ENCODE results near the gene RAB11FIP4. TPM values are rescaled to one million over a fixed set of nuclear protein-coding genes. Genes with fewer than 3 reads are reported as not detected.
A peak's percentile ranks its signal among the peaks of the same experiment; 100 is the strongest.

Gene RAB11FIP4
- total and polyA plus RNA-seq, 9 of the 15 experiments (the other 6 are each of a cell fraction or from before 2014, with no cell fraction given): 0.62 to 16.6 (median 8.9) TPM

DNA sequence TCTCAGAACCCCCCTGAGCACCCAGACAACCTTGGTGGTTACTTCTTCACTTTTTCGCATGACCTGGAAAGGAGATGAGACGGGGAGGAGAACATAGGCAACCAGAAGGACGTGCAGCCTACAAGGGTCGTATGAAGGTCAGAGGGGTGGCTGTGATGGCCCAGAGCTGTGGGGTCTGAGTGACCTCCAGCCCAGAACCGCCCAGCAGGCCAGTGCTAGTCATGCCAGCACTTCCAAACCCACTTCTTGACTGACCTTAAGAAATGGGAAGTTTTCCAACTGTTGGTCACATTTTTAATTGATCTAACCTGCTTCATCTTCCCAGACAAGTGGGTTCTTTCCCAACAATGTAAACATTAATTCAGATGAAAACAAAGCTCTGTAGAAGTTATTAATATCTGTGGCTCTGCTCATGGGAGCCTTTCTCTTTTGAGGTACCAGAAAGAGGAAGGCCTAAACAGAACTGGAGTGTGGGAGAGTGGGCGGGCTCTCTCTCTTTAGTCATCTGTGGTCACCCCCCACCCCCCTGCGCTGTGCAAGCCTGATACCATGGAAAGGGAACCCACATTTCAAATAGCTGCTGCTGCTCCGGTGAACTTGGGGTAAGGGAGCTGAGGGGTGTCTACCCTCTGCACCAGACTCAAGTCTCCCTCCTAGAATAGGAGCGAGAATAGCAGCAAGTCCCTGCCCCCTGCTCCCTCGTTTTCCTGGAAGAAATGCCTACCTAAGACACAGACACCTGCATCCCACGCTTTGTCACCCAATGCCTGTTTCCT is 101.6 kb downstream of the RAB11FIP4 start (continued):
- TF ChIP-seq CBFA2T3 (IDR thresholded peaks at IDR 0.05): peak; percentile 30; the same call in 1 of the 2 replicates
- TF ChIP-seq CREM (IDR thresholded peaks at IDR 0.05; ENCODE audit: low read depth): peak; percentile 48; the same call in 1 of the 2 replicates
- no peak for TF ChIP-seq BDP1 (IDR thresholded peaks at IDR 0.05; ENCODE audit: insufficient read depth, insufficient read length)
- TF ChIP-seq BRCA1 (IDR thresholded peaks at IDR 0.05): no peak
- TF ChIP-seq BRCA1 (CRISPR knock-in tag; IDR thresholded peaks at IDR 0.05): no peak
- TF ChIP-seq CSDE1 (IDR thresholded peaks at IDR 0.05): no peak
- TF ChIP-seq FIP1L1 (IDR thresholded peaks at IDR 0.05; ENCODE audit: low read depth, low read length, poor library complexity, severe bottlenecking): no peak
- no peak for TF ChIP-seq POLR3A (IDR thresholded peaks at IDR 0.05; ENCODE audit: borderline replicate concordance, extremely low read depth, insufficient read depth, insufficient read length)
- no peak for TF ChIP-seq TAF1 (IDR thresholded peaks at IDR 0.05; ENCODE audit: control insufficient read depth, extremely low read depth, insufficient read depth, low read length, severe bottlenecking)
- TF ChIP-seq MAZ (CRISPR knock-in tag; conservative IDR thresholded peaks at IDR 0.05 in 1 of 2, IDR thresholded peaks at IDR 0.05 in 1 of 2): peak in 1 of 2 experiments; percentile 30; a peak in 1 of 4 replicates
- no peak for TF ChIP-seq GTF2E2 (tag; IDR thresholded peaks at IDR 0.05)

DNA sequence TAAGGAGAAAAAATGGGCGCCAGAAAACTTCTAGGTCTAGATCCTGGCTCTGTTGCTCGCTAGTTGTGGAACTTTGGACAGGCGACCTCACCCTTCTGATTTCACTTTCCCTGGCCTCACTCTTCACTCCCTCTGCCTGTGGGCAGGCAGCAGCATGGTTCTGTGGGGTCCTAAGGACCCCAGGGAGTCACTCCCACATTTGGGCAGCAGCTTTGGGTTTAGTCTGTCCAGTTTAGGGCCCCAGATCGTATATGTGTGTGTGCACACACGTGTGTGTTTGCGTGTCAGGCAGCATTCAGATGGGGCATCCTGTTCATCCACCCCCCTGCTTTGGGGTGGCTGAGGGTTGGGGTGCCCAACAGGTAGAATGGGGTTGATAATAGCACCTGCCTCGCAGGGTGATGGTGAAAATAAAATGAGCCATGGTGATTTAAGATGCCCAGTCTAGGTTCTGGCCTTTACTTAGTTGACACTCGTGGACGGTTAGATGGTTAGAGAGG is 102.2 kb downstream of the RAB11FIP4 start:
- Histone ChIP-seq H3K9me1 (ENCODE audit: control insufficient read depth, insufficient read depth, low read length) (peaks cover 5% of the 10 kb centered on the region), H3K4me3 (no peak overlapping the region), H2AFZ (ENCODE audit: low read depth, low read length) (no peak overlapping the region), H3K79me2 (ENCODE audit: control insufficient read depth, insufficient read depth, low read length) (peaks cover 17% of the 10 kb centered on the region), H3K9me3 (replicated peaks; ENCODE audit: control insufficient read depth, insufficient read depth, low read depth, low read length) (no peaks in the 10 kb centered on the region), H3K27ac (ENCODE audit: extremely low read depth, low read depth, low read length) (no peak overlapping the region), H3K27me3 (ENCODE audit: control insufficient read depth in 2 of 2, insufficient read depth in 2 of 2, low read length in 2 of 2) (no peaks in the 10 kb centered on the region), H3K9ac (ENCODE audit: insufficient read depth in 1 of 2, low read depth in 2 of 2, low read length in 2 of 2) (peak overlapping the region; percentile 4 to 53; a peak in 1 of 4 replicates), H3K36me3 (ENCODE audit: control insufficient read depth, insufficient read depth, low read length) (no peaks in the 10 kb centered on the region; the same call in 2 of the 3 replicates), H3K4me2 (ENCODE audit: insufficient read depth, low read length) (peak overlapping the region; percentile 30; the same call in 1 of the 2 replicates), H4K20me1 (replicated peaks; ENCODE audit: control insufficient read depth, insufficient read depth, low read length) (0 out of 2 replicates have a peak, but pooled peaks cover 6% of the 10 kb centered on the region), H3K4me1 (replicated peaks in 1 of 2; ENCODE audit: control insufficient read depth in 2 of 2, insufficient read depth in 2 of 2, low read length in 2 of 2) (peaks cover 69 to 77% of the 10 kb centered on the region in 2 experiments)
- ATAC-seq: no peak
- TF ChIP-seq EHMT2 (IDR thresholded peaks at IDR 0.05) (no peak), ZBTB8A (IDR thresholded peaks at IDR 0.05; ENCODE audit: partially characterized antibody) (no peak), ELF2 (CRISPR knock-in tag; IDR thresholded peaks at IDR 0.05) (no peak), BDP1 (IDR thresholded peaks at IDR 0.05; ENCODE audit: insufficient read depth, insufficient read length) (no peak), SNIP1 (IDR thresholded peaks at IDR 0.05; ENCODE audit: low read depth) (no peak), NELFE (IDR thresholded peaks at IDR 0.05; ENCODE audit: insufficient read depth, insufficient read length) (no peak)
- TF ChIP-seq, protein P1, sequence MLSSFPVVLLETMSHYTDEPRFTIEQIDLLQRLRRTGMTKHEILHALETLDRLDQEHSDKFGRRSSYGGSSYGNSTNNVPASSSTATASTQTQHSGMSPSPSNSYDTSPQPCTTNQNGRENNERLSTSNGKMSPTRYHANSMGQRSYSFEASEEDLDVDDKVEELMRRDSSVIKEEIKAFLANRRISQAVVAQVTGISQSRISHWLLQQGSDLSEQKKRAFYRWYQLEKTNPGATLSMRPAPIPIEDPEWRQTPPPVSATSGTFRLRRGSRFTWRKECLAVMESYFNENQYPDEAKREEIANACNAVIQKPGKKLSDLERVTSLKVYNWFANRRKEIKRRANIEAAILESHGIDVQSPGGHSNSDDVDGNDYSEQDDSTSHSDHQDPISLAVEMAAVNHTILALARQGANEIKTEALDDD (IDR thresholded peaks at IDR 0.05): no peak
- ChIA-PET POLR2A (no interaction called here), CTCF (ENCODE audit: low intra/inter-chr PET ratio) (no interaction called here)
- DNase-seq (ENCODE audit: extremely low read depth in 1 of 4, low spot score in 3 of 4): no peak
- intact Hi-C loops (cut with micrococcal nuclease) (no loop called here), in situ Hi-C loops (cut with MboI) (no loop called here)
- no TSS peak for BruUV-seq (replicated peaks)
- no peak for FAIRE-seq
- 44% methylated on average over 9 of the region's 9 CpGs for WGBS (ENCODE audit: insufficient coverage, low coverage, missing lambda C conversion rate)

Data from K562 (cell line).